ENCODE results near the gene SERHL2. TPM values are rescaled to one million over a fixed set of nuclear protein-coding genes. Genes with fewer than 3 reads are reported as not detected.

Gene SERHL2
- total and polyA plus RNA-seq, 4 donors, result 1.7 to 3.3 (median 2.6) TPM

GRCh38 chr22:42595434-42595833, 41.7 kb downstream of the SERHL2 start:
- WGBS, 2 donors, result 84 to 89% methylated on average over 3 of the region's 3 CpGs
- H3K4me1 ChIP-seq (ENCODE audit: control insufficient read depth in 5 of 5, insufficient read depth in 5 of 5, low read length in 5 of 5), result peaks cover 0 to 5% (median 0%) of the 10 kb centered on the region in 5 donors
- H3K4me3 ChIP-seq, result no peak overlapping the region
- no peak for TF ChIP-seq CTCF (IDR thresholded peaks at IDR 0.05; ENCODE audit: control extremely low read depth, extremely low read depth)
- ATAC-seq (ENCODE audit: insufficient read depth, low FRiP score) (no peak), DNase-seq (no peak)
- H3K36me3 ChIP-seq (ENCODE audit: control insufficient read depth in 4 of 4, insufficient read depth in 4 of 4, low read length in 4 of 4), result peaks cover 38 to 71% (median 65%) of the 10 kb centered on the region in 4 donors
- peak overlapping the region in 1 of 2 donors; percentile 62 for H3K27ac ChIP-seq (ENCODE audit: low read depth in 1 of 2, low read length in 1 of 2)
- no peaks in the 10 kb centered on the region for H3K27me3 ChIP-seq (ENCODE audit: control insufficient read depth in 3 of 3, insufficient read depth in 3 of 3, low read length in 2 of 3)
- no peaks in the 10 kb centered on the region for H3K9me3 ChIP-seq (ENCODE audit: control insufficient read depth in 4 of 4, insufficient read depth in 3 of 4, low read length in 3 of 4)
- no peak overlapping the region for H3K9ac ChIP-seq (ENCODE audit: insufficient read depth in 1 of 2, low read length in 2 of 2)

GRCh38 chr22:42596336-42596735, 42.6 kb downstream of the SERHL2 start:
- H3K4me3 ChIP-seq, result no peak overlapping the region
- TF ChIP-seq CTCF (IDR thresholded peaks at IDR 0.05; ENCODE audit: control extremely low read depth, extremely low read depth), result no peak
- no peaks in the 10 kb centered on the region for H3K9me3 ChIP-seq (ENCODE audit: control insufficient read depth in 4 of 4, insufficient read depth in 3 of 4, low read length in 3 of 4)
- no peak overlapping the region for H3K9ac ChIP-seq (ENCODE audit: insufficient read depth in 1 of 2, low read length in 2 of 2)
- no peaks in the 10 kb centered on the region for H3K27me3 ChIP-seq (ENCODE audit: control insufficient read depth in 3 of 3, insufficient read depth in 3 of 3, low read length in 2 of 3)
- peak overlapping the region in 1 of 2 donors; percentile 62 for H3K27ac ChIP-seq (ENCODE audit: low read depth in 1 of 2, low read length in 1 of 2)
- ATAC-seq (ENCODE audit: insufficient read depth, low FRiP score) (no peak), DNase-seq (no peak)
- peaks cover 0 to 5% (median 0%) of the 10 kb centered on the region in 5 donors for H3K4me1 ChIP-seq (ENCODE audit: control insufficient read depth in 5 of 5, insufficient read depth in 5 of 5, low read length in 5 of 5)
- peaks cover 38 to 76% (median 65%) of the 10 kb centered on the region in 4 donors for H3K36me3 ChIP-seq (ENCODE audit: control insufficient read depth in 4 of 4, insufficient read depth in 4 of 4, low read length in 4 of 4)
- 62 to 69% methylated on average over 5 of the region's 5 CpGs for WGBS, 2 donors

GRCh38 chr22:42596863-42597530, 43.2 kb downstream of the SERHL2 start:
- Histone ChIP-seq H3K27me3 (ENCODE audit: control insufficient read depth in 3 of 3, insufficient read depth in 3 of 3, low read length in 2 of 3) (no peaks in the 10 kb centered on the region), H3K4me3 (no peak overlapping the region), H3K27ac (ENCODE audit: low read depth in 1 of 2, low read length in 1 of 2) (peak overlapping the region in 1 of 2 donors; percentile 62), H3K9me3 (ENCODE audit: control insufficient read depth in 4 of 4, insufficient read depth in 3 of 4, low read length in 3 of 4) (no peaks in the 10 kb centered on the region), H3K4me1 (ENCODE audit: control insufficient read depth in 5 of 5, insufficient read depth in 5 of 5, low read length in 5 of 5) (peaks cover 0 to 7% (median 4%) of the 10 kb centered on the region in 5 donors), H3K36me3 (ENCODE audit: control insufficient read depth in 4 of 4, insufficient read depth in 4 of 4, low read length in 4 of 4) (peaks cover 33 to 75% (median 63%) of the 10 kb centered on the region in 4 donors), H3K9ac (ENCODE audit: insufficient read depth in 1 of 2, low read length in 2 of 2) (no peak overlapping the region)
- no peak for TF ChIP-seq CTCF (IDR thresholded peaks at IDR 0.05; ENCODE audit: control extremely low read depth, extremely low read depth)
- WGBS, 2 donors, result 92% methylated on average over 11 of the region's 11 CpGs
- ATAC-seq (ENCODE audit: insufficient read depth, low FRiP score) (no peak), DNase-seq (no peak)

Measured in lung (tissue), 12 donors.